Stomach (tissue), 4 donors: ENCODE data around the gene NFKBIB.

Experiments used
- CTCF ChIP-seq, 7 experiments: fragments of 450-650 bp in 4 of 7; fragments of 200-600 bp in 3 of 7; sonication (generic) in 3 of 7; IDR thresholded peaks; one replicate each; pipeline ENCODE4 v1.5.1; 2016 to 2019; ENCODE audit warnings: antibody characterized with exemption in 7 of 7, control low read depth in 2 of 7, mild to moderate bottlenecking in 1 of 7
- EP300 ChIP-seq: sonication (generic); formaldehyde crosslinking; IDR thresholded peaks from one replicate; pipeline ENCODE4 v1.6.1; 2017; ENCODE audit warnings: antibody characterized with exemption

- TF ChIP-seq CTCF (IDR thresholded peaks at IDR 0.05) (no peak), EP300 (no peak)
Measured at GRCh38 chr19:38912600-38913514, 13.1 kb downstream of the NFKBIB start.
